T-helper 1 cell treated with Interleukin-12 subunit alpha and Interleukin-12 subunit beta and Interleukin-4 antibody, amounts not matched to agents 30 ng/mL and 1 ng/mL, for 36 hours (primary cell): Measurements from ENCODE around the gene TEKT3. TPM values are rescaled to one million over a fixed set of nuclear protein-coding genes. Genes with fewer than 3 reads are reported as not detected.

Source experiments
- intact Hi-C: fragments of 100-400 bp; cut with micrococcal nuclease; formaldehyde crosslinking; loops from one replicate; pipeline ENCODE4 v1.15.1; 2024
- total RNA-seq: library from RNA; stranded (reverse); gene quantifications from 2 replicates; pipeline ENCODE4 v1.2.3, GENCODE V29; 2022

Gene TEKT3
- total RNA-seq, 1 donor from 2014 or later: not detected

DNA sequence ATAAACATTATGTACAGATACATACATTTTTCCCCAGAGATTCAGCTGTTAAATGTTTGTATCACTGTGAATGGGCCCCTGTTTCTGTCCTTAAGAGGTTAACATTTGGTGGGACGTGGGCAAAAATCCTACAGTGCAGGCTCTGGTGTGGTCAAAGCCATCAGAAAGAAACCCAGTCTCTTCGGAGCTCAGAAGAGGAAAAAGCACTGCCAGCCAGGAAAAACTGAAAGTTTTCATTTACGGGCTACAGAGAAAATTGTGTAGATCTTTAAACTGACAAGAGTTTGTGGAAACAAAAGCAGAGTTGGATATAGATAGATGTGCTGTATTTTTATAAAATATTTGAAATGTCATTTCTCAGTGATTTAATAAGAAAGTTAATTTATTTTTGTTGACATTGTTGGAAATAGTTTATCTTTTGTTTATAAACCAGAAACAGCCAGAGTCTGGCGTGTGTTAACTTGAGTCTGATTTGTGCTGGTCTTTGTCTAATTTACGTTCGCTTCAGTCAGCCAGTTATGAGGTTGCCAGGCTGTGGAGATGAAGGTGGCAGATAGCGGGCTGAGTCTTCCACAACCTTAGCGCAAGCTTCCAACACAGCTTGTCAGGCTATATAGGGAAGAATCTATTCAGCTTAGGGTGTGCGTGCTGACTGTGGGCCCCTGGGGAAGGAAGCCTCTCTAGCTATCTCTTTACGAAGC lies 9.5 kb upstream of the TEKT3 start:
- intact Hi-C loops: no loop called here

DNA sequence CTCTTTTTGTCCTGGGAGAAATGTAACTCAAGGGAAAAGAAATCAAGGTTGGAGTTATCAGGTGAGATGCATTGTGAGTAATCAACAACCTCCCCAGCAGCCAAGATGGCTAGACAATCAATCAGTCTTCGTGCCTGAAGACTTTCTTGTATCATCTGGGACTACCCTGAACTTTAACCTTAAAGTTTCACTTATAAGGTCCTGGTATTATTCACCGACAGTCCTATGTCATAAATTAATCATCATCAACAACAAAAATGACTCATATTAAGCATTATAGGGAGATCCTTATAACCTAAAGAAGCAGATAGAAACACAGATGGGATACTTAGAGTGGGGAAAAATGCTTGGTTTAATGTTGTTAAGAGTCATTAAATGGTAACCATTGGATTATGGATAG lies 7.7 kb upstream of the TEKT3 start:
- intact Hi-C loops: no loop called here

DNA sequence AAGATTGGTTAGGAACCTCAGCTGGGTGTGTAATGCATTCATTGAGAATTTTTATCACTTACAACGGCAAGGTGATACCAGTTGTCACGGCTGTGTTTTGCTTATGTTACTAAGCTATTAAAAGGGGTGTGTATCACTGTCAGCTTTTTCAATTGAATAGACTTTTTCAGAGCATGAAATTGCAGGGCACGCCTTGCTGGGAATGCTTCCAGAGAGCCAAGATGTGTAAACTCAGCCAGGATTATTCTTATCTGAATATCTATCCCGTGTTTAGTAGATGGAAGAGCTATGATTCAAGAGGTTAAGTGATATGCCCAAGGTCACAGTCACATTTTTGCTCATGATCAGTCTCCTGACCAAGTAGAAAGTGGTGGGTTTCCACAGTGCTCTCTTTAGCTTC lies 6.6 kb upstream of the TEKT3 start:
- intact Hi-C loops: no loop called here

GRCh38 chr17:15346066-15346595 lies 4.7 kb upstream of the TEKT3 start:
- intact Hi-C loops: no loop called here

DNA sequence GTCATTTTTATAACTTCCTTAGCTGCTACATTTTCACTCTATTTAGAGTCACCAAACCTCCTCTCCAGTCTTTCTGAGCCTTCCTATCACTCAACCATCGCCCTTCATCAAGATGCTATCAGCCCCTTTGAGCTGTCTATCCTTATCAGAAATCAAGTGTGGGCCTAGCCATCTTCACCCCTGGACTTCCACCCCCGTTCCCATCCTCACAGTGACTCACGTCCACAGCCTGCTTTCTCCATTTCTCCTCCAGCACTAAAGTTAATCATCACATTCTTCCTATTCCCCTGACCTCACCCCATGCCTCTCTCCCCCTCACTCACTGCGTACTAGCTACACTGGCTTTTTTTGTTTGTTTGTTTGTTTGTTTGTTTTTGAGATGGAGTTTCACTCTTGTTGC lies 2.4 kb upstream of the TEKT3 start:
- intact Hi-C loops: no loop called here

DNA sequence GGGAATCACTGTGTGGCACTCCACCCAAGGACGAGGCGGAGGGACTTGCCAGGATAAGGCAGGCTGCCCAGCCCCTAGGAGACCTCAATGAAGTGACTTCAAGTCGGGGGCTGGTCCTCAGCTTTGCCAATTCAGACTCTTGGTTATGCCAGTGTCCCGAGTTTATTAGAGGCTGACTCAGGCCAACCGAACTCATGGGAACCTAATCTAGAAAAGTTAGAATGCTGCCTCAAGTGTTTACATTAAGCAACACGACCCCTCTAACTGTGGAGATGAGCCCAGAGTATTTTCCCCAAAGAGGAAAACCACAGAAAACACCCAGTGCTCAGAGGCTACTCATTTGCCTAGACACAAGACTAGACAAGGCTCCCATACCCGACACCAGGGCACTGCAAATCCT lies 1.1 kb upstream of the TEKT3 start:
- intact Hi-C loops: no loop called here

DNA sequence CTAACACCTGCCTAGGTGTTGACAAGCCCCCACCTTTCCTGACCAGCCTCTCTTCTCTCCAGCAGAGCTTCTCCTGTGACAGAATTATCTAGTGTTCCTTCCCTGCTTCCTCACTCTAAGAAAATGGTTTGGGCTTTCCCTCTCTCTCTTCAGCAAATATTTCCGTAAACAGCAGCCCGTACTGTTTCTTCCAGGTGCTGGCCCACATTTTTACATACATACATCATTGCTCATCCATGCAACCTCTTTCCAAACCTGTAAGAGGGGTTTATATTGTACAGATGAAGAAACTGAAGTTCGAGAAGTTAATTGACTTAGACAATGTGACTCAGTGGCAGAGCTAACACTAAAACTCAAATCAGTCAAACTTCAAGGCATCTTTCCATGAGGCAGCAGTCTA lies 569 bp upstream of the TEKT3 start:
- intact Hi-C loops: no loop called here

DNA sequence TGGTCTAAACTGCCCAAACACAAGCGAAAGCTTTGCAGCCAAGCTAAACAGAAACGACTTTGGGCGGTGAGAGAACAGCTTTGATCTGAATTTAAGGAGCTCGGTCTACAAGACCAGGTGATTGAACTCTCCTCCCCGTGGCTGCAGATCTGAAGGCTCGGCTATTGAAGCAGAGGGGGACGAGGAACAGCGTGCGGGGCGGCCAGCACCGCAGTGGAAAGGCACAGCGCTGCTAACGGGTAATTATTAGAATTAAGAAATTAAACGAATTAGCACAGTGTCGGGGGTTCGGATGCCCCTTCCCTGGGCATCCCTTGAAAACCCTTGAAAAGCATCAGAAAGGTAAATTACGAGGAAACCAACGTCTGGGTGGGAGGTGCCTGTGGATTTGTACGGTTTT lies 431 bp downstream of the TEKT3 start:
- intact Hi-C loops: no loop called here

DNA sequence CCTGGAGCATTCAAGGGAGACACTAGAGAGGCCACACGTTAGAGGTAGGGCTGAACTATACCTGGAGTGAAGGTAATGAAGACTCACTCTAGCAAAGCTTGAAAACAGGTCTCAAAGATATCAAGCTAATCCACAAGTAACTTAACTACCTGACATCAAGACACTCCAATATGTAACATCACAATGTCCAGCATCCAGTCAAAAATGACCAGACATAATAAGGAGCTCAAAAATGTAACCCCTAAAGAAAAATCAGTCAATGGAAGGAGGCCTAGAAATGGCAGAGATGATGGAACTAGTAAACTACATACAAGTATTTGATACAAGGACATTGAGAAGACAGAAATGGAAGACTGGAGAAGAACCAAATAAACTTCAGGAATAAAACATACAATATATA lies 6.0 kb downstream of the TEKT3 start:
- intact Hi-C loops: no loop called here

DNA sequence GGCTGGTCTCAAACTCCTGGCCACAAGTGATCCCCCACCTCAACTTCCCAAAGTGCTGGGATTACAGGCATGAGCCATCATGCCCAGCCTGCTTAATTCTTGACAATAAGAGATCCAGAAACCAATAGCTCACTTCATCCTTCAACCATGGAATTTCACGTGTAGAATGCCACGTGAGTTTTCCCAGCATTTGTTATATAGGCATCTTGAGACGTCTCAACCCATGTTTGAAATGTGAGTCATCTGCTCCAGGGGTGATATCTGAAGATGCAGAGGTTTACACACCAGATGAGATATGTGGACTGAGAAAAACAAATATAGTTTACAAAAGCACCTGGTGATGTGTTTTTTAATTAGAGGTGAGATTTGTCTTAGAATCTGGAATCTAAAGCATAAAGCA lies 7.1 kb downstream of the TEKT3 start:
- intact Hi-C loops: no loop called here

- intact Hi-C loops: no loop called here
Observed at GRCh38 chr17:15332338-15332737, 9.1 kb downstream of the TEKT3 start.

DNA sequence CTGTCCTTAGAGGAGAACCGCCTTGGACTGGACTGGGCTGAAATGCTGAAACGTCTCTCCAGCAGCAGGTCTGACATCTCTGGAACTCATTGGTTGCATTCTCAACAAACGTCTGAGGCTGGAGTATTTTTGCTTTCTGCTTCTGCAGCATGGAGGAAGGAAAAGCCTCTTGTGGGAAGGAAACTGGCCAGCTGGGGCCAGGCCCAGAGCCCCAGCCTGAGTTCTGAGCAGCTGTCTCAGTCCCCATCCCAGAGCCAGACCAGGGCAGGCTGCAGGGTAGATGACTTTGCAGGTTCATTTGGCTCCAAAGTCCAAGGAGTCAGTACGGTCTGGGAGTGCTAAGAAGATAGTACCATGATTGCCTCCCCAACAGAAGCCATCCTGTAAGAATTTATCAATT lies 18.3 kb downstream of the TEKT3 start:
- intact Hi-C loops: no loop called here

GRCh38 chr17:15321556-15322251 lies 19.7 kb downstream of the TEKT3 start:
- intact Hi-C loops: no loop called here

GRCh38 chr17:15319452-15320010 lies 21.9 kb downstream of the TEKT3 start:
- intact Hi-C loops: no loop called here

GRCh38 chr17:15311996-15312395 lies 29.4 kb downstream of the TEKT3 start:
- intact Hi-C loops: no loop called here

DNA sequence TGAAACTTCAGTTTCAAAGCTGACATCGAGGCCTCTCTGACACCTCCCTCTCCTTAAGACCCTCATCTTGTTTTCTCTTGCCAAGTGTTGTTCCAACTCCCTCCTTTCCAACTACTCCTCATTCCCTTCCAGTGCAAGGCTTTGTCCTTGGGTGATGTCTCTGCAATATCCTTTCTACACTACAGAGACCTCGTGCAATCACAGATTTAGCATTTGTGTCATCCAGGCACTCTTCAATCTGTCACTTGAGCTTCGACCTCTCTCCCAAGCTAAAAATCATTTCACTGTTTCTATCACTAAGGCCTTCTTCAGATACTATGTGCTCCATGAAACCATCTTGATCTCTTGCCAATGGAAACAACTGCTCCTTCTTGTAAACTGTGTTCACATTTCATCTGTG lies 31.6 kb downstream of the TEKT3 start:
- intact Hi-C loops: no loop called here

- intact Hi-C loops: no loop called here
Observed at GRCh38 chr17:15309236-15309635, 32.2 kb downstream of the TEKT3 start.

GRCh38 chr17:15308758-15309157 lies 32.6 kb downstream of the TEKT3 start:
- intact Hi-C loops: no loop called here

GRCh38 chr17:15307710-15308111 lies 33.7 kb downstream of the TEKT3 start:
- intact Hi-C loops: no loop called here

DNA sequence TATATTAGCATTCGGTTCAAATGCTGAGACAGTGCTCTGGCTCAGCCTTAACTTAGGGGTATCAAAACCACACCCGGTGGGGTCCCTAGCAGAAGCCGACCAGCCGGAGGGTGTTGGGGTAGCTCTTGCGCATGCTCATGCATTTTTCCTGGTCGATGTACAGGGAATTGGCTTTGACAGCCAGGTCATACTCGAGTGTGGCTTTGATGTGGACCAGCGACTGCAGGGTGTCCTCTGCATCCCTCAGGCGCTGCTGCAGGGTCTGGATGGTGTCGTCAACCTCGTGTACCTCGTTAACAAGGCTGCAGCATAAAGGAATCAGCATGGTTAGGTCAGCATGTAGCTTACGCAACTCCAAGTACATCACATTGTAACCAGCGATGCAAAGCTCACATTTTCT lies 37.5 kb downstream of the TEKT3 start:
- intact Hi-C loops: no loop called here

DNA sequence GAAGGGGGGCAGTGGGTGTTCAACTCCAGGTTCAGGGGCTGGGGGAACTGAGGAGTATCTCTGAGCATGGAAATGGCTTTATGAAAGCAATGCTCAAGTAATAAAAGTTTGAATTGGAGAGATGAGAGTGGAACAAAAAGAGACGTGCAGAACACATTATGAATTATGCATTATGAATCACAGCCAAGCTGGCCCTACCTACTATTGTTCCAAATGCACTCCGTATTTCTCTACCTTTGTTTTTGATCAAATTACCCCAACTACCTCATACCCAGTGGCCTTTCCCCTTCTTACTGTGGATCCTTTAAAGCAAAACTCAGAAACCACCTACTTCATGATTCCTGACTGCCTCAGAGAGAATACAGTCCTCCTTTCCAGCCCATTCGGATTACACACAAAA lies 38.1 kb downstream of the TEKT3 start:
- intact Hi-C loops: no loop called here

DNA sequence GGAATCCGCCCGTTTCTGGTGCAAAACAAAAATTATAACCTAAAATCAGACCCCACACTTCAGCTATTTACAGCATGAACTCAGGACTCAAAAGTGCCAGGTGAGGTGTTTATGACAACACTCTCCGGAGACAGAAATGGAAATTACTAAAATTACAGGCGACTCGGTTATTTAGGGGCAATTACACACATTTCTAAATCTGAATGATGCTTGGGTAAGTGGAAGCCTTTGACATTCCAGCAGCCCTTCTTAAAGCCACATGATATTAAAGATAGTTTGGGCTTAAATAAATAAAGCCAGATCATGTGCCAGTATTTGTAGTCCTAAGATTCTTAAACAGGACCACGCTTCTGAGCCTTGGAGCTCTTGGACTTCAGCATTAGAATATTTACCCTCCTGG lies 39.6 kb downstream of the TEKT3 start:
- intact Hi-C loops: no loop called here

GRCh38 chr17:15298176-15298575 lies 43.2 kb downstream of the TEKT3 start:
- intact Hi-C loops: no loop called here
